Measurements from ENCODE around the gene CTBS.
"Not testable (repeated sequence)": the region's sequence is repeated elsewhere in the genome, so short reads cannot be mapped to it uniquely, and the experiment has no call there.

CTBS gene

GRCh38 chr1:84584126-84584525 is 9.9 kb upstream of the CTBS start:
- DNase-seq = no peak

- DNase-seq = no peak
These were observed 9.4 kb upstream of the CTBS start for GRCh38 chr1:84583648-84584047.

GRCh38 chr1:84582802-84583587 is 8.8 kb upstream of the CTBS start:
- no peak for DNase-seq

GRCh38 chr1:84581648-84582047 is 7.4 kb upstream of the CTBS start:
- DNase-seq = no peak

GRCh38 chr1:84574936-84575335 is 696 bp upstream of the CTBS start:
- no peak for DNase-seq

- DNase-seq = no peak
These were observed 716 bp downstream of the CTBS start for GRCh38 chr1:84573481-84573966.

GRCh38 chr1:84571150-84571535 is 3.1 kb downstream of the CTBS start:
- DNase-seq = no peak

GRCh38 chr1:84570436-84571149 is 3.6 kb downstream of the CTBS start:
- DNase-seq = no peak

- DNase-seq = no peak
These were observed 5.0 kb downstream of the CTBS start for GRCh38 chr1:84569216-84569615.

GRCh38 chr1:84550826-84551225 is 23.4 kb downstream of the CTBS start:
- DNase-seq = no peak

- no peak for DNase-seq
These were observed 32.6 kb downstream of the CTBS start for GRCh38 chr1:84541679-84542078.

- no peak for DNase-seq
These were observed 33.5 kb downstream of the CTBS start for GRCh38 chr1:84540759-84541158.

GRCh38 chr1:84539972-84540371 is 34.3 kb downstream of the CTBS start:
- no peak for DNase-seq

GRCh38 chr1:84538599-84538998 is 35.6 kb downstream of the CTBS start:
- no peak for DNase-seq

GRCh38 chr1:84525779-84526178 is 48.5 kb downstream of the CTBS start:
- DNase-seq = peak in 1 of 2 donors; percentile 46

- DNase-seq = no peak
These were observed 49.6 kb downstream of the CTBS start for GRCh38 chr1:84524590-84524989.

GRCh38 chr1:84510668-84511067 is 63.6 kb downstream of the CTBS start:
- no peak for DNase-seq

- DNase-seq = no peak
These were observed 64.1 kb downstream of the CTBS start for GRCh38 chr1:84510165-84510564.

GRCh38 chr1:84509029-84509428 is 65.2 kb downstream of the CTBS start:
- no peak for DNase-seq

- no peak for DNase-seq
These were observed 65.7 kb downstream of the CTBS start for GRCh38 chr1:84508510-84508909.

GRCh38 chr1:84507887-84508286 is 66.4 kb downstream of the CTBS start:
- not testable (repeated sequence) for DNase-seq

GRCh38 chr1:84506729-84507453 is 67.3 kb downstream of the CTBS start:
- no peak for DNase-seq

GRCh38 chr1:84506002-84506728 is 68.1 kb downstream of the CTBS start, which contains the start of the genes GNG5 and SPATA1:
GNG5 (minus strand) TSS chr1:84506581; CDS start chr1:84506091, 490 bp downstream.
SPATA1 (plus strand) TSS chr1:84506386; CDS start chr1:84516360, 9,974 bp downstream.
- peak; percentile 87 to 91 for DNase-seq

Data from hippocampal formation (tissue), 2 donors.